ENCODE data around the gene C6.

DNA sequence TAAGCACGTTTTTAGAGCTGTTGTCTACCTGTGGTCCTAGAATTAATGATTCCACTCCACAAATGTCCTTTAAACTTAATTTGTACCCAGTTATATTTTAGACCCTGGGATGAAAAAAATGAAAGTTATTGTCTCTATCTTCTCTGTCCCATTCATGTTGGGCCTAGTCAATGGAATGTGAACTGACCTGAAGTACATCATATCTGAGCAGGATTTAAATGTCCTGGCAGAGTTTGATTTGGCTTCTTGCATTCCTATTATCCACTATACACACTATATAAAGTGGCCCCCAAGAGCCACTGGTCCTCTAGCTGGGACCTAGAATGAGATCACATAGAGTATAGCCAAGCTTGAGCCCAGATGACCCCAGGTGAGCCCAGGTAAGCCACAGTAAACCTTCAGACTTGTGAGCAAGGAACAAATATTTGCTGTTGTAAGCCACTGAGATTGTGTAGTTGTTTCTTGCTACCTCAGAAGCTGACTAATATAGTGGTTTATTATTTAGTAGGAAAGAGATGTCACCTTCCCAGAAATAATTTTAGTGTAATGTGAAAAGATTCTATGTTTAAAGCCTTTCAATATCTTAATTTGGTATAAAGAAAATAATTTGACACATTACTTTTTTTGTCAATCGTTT is 37.1 kb upstream of the C6 start:
- no peak for TF ChIP-seq RCOR1 (IDR thresholded peaks at IDR 0.05; ENCODE audit: borderline replicate concordance in 1 of 2, low read depth in 2 of 2, low read length in 2 of 2)
- no peak for TF ChIP-seq ZC3H4 (CRISPR knock-in tag; IDR thresholded peaks at IDR 0.05; ENCODE audit: borderline replicate concordance)
- TF ChIP-seq, protein P1, sequence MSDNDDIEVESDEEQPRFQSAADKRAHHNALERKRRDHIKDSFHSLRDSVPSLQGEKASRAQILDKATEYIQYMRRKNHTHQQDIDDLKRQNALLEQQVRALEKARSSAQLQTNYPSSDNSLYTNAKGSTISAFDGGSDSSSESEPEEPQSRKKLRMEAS (CRISPR knock-in tag; IDR thresholded peaks at IDR 0.05), result no peak
- TF ChIP-seq, protein P2, sequence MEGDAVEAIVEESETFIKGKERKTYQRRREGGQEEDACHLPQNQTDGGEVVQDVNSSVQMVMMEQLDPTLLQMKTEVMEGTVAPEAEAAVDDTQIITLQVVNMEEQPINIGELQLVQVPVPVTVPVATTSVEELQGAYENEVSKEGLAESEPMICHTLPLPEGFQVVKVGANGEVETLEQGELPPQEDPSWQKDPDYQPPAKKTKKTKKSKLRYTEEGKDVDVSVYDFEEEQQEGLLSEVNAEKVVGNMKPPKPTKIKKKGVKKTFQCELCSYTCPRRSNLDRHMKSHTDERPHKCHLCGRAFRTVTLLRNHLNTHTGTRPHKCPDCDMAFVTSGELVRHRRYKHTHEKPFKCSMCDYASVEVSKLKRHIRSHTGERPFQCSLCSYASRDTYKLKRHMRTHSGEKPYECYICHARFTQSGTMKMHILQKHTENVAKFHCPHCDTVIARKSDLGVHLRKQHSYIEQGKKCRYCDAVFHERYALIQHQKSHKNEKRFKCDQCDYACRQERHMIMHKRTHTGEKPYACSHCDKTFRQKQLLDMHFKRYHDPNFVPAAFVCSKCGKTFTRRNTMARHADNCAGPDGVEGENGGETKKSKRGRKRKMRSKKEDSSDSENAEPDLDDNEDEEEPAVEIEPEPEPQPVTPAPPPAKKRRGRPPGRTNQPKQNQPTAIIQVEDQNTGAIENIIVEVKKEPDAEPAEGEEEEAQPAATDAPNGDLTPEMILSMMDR (IDR thresholded peaks at IDR 0.05 in 2 of 3, conservative IDR thresholded peaks at IDR 0.05 in 1 of 3; ENCODE audit: insufficient read depth in 2 of 3, low read depth in 1 of 3, low read length in 3 of 3), result no peak
- TF ChIP-seq ZBTB1 (CRISPR knock-in tag; IDR thresholded peaks at IDR 0.05; ENCODE audit: borderline replicate concordance, low read depth), result no peak
- no peak for TF ChIP-seq ZKSCAN8 (CRISPR knock-in tag; IDR thresholded peaks at IDR 0.05)
- TF ChIP-seq, protein P3, sequence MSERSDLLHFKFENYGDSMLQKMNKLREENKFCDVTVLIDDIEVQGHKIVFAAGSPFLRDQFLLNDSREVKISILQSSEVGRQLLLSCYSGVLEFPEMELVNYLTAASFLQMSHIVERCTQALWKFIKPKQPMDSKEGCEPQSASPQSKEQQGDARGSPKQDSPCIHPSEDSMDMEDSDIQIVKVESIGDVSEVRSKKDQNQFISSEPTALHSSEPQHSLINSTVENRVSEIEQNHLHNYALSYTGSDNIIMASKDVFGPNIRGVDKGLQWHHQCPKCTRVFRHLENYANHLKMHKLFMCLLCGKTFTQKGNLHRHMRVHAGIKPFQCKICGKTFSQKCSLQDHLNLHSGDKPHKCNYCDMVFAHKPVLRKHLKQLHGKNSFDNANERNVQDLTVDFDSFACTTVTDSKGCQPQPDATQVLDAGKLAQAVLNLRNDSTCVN (CRISPR knock-in tag; IDR thresholded peaks at IDR 0.05), result no peak
- TF ChIP-seq RFX5 (IDR thresholded peaks at IDR 0.05; ENCODE audit: low read depth, low read length), result no peak
- TF ChIP-seq DNMT1 (IDR thresholded peaks at IDR 0.05), result no peak
- no peak for TF ChIP-seq CEBPG (CRISPR knock-in tag; IDR thresholded peaks at IDR 0.05)
- TF ChIP-seq CEBPG (tag; conservative IDR thresholded peaks at IDR 0.05 in 1 of 2, IDR thresholded peaks at IDR 0.05 in 1 of 2), result no peak
- no peak for TF ChIP-seq RFX7 (CRISPR knock-in tag; IDR thresholded peaks at IDR 0.05)
- TF ChIP-seq, protein P4, sequence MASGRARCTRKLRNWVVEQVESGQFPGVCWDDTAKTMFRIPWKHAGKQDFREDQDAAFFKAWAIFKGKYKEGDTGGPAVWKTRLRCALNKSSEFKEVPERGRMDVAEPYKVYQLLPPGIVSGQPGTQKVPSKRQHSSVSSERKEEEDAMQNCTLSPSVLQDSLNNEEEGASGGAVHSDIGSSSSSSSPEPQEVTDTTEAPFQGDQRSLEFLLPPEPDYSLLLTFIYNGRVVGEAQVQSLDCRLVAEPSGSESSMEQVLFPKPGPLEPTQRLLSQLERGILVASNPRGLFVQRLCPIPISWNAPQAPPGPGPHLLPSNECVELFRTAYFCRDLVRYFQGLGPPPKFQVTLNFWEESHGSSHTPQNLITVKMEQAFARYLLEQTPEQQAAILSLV (tag; IDR thresholded peaks at IDR 0.05), result no peak
